GM18508 (cell line): Measurements from ENCODE around the gene CALML4.
"Not testable (repeated sequence)": the region's sequence is repeated elsewhere in the genome, so short reads cannot be mapped to it uniquely, and the experiment has no call there.

Source experiments
- ATAC-seq: cut with Tn5 transposase; IDR thresholded peaks from one replicate; pipeline ENCODE4 v1.9.1; 2021; ENCODE audit warnings: moderate number of reproducible peaks; ENCODE audit not compliant: insufficient read depth, unreplicated experiment

CALML4 gene

DNA sequence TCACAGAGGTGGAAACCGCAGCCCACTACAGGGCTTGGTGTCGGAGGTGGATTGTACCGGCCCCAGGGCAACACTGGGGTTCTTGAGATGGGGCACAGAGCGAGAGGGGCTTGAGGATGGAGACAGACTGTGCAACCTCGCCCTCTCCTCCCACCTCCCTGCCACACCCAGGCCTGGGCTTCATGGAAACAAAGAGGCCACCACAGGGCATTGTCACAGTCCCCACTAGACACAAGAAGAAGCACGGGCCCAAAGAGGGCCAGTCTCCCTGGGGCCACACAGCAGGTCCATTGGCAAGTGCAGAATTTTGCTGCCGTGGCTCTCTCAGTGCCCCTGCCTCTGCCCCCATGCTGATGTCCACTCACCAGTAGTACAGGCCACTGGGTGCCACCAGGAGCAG lies 4.1 kb upstream of the CALML4 start:
- no peak for ATAC-seq

DNA sequence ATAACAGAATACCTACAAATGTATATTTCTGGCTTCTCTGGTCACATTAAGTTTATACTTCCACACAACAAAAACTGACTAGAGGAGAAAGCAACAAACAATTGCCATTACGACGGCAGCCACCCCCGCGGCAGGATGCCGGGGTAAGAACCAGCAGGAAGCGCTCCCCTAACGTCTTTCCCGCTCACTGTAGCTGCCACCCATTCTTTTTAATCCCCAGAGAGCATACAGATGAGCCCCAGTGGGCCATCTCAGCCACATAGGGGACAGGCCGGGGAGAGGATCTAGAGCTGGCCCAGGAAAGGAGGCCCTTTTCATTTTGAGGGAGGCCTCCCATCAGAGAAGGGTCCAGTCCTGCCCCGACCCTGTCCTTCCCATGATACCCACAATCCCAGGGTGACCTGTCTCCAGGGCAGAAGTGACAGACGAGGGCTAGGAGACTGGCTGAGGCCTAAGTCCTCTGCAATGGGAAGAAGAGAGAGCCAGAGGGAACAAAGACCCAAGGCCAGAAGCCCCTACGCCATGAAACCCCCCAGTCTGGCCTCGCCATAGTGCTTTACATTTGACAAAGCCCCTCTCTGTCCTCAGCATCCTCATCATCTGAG lies 3.6 kb upstream of the CALML4 start:
- no peak for ATAC-seq

DNA sequence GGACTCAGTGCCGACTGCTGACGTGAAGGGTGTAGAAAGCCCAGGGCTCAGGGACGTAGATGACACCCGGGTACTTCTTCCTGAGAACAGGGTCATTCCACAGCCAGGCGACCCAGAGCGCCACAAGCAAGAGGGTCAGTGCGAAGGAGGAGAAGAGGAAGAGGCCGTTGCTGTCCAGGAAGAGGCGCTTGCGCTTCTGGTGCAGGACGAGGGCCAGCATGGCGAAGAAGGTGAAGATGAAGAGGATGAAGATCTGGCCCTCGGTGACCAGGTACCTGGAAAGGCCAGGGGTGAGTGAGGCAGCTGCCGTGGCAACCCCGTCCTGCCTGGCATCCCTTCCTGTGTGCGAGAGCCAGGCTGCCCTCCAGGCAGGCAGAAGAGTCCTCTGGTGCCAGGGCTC lies 3.0 kb upstream of the CALML4 start:
- ATAC-seq: no peak

- ATAC-seq: no peak
Measured at GRCh38 chr15:68207176-68207935, 2.2 kb upstream of the CALML4 start.

DNA sequence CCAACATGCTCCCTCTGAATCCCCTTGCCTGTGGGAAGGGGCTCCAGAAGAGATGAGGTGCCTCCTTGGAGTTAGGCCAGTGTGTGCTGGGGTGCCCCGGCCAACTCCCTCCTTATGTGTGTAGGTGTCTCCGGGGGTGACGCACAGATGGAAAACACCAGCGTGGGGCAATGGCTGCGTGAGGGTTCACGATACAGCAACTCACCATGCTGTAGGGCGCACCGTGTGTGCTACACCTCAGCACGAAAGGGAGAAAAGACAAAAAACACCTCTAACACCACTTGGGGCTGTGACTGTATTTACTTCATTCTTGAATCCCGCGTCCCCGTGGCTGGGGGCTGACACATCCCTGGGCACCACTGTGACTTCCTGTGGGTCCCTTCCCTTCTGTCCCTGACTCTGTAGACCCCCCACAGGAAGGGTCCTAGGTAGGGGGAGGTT lies 1.6 kb upstream of the CALML4 start:
- no peak for ATAC-seq

DNA sequence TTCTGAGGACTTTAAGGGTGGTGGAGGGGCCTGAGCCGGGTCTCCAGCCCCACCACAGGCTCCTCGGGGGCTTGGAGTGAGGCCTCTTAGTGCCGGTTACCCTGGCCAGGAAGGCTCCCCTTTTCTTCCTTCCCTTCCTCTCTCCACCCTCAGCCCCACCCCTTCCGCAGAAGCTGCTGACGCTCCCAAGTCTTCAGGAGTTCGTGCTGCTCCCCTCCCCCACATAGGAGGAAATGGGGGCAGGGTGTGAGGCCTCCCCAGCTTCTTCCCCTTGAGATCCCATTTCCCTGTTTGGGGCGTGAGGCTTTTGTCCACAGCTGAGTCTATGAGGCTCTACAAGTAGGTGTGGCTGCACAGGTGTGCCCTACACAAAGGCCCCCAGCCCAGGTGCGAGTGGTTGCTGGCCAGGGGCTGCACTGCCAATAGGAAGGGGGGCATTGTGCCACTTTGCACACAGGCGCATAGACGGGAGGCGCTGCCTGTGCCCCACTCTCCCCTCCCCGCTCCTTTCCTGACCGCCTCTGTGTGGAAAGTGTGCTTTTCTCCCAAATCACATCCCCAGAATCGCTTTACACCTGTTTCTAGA lies 915 bp upstream of the CALML4 start:
- ATAC-seq: no peak

DNA sequence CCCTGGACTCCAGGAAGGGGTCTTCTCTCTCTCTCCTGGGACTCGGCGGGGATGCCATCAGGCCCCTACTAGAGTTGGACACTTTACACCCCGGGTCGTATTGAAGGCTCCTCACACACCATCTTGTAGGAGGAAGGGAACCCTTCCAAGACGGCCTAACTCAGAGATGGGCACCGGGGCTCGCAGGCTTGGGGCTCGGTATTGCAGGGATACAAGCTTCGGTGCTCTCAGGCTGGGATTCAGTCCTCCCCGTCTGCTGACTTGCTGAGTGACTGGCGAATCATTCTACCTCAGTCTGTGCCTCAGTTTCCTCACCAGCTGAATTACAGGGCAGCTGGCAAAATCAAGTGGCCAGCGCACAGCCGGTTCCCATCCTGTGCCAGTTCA lies 419 bp upstream of the CALML4 start:
- no peak for ATAC-seq

- ATAC-seq: no peak
Measured at GRCh38 chr15:68204361-68204760, 771 bp downstream of the CALML4 start.

- ATAC-seq: no peak
Measured at GRCh38 chr15:68203956-68204355, 1.2 kb downstream of the CALML4 start.

DNA sequence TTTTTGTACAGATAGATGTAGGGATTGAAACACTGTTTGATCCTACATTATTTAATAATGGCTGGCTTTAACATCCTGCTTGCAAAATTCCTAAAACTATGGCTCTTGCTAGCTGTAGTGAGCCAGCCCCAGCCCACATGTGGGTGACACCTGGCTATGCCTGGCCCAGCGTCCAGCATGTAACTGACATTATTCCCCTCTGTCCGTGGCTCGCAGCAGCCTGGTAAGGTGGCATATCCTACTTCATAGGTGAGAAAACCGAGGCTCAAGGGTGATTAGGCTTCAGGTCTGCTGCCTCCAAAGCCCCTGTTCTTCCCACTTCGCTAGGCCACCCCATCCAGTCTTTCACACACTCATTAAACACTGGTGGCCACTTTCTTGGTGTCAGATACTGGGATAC lies 1.6 kb downstream of the CALML4 start:
- ATAC-seq: no peak

GRCh38 chr15:68202994-68203393 lies 2.1 kb downstream of the CALML4 start:
- ATAC-seq: not testable (repeated sequence)

DNA sequence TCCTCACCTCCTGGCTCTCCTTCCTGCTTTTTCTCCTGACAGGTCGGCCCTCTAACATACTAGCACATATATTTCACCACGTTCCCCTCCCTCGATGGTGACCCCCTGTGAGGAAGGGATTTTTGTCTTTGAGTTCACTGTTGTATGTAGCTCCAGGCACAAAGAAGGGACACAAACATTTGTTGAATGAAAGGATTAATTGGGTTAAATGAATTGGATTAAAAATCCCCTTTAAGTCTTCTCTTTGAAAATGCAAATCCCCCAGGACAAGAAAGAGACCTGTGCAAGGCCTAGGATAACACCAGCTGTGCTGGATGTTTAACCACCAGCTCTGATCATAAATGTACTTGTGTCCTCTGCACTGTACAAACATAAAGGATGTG lies 3.3 kb downstream of the CALML4 start:
- no peak for ATAC-seq

DNA sequence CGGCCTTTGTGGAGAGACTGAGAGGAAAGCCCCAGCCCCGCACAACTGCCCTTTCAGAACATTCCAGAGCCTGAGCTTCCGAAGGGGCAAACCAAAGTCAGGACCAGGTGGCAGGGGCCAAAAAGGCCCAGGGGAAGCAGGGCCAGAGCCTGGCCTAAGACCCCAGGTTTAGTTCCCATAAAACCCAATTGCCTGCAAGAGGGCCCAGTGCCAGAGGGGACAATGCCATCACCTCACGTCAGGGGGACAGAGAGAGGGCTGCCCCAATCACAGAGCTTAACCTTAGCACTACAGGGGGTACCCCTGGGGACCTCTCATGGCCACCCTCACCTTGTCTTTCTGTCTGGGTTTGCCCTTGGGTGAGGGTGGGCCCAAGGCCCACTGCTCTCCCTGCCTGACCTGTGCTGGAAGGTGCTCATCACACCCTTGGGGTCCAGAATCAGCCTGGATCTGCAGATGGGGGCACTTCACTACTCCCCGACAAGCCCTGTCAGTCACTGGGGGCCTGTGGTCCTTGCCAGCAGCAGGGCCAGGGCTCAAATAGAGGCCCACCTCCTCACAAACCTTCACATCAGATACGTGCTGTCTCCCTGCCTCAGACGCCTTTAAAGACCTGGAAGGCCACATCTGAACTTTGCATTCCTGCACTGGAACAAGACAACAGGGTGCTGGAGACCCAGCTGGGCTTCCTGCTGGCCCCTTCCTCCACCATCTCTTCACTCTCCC lies 3.8 kb downstream of the CALML4 start:
- ATAC-seq: no peak

- no peak for ATAC-seq
Measured at GRCh38 chr15:68200016-68200861, 4.9 kb downstream of the CALML4 start.

DNA sequence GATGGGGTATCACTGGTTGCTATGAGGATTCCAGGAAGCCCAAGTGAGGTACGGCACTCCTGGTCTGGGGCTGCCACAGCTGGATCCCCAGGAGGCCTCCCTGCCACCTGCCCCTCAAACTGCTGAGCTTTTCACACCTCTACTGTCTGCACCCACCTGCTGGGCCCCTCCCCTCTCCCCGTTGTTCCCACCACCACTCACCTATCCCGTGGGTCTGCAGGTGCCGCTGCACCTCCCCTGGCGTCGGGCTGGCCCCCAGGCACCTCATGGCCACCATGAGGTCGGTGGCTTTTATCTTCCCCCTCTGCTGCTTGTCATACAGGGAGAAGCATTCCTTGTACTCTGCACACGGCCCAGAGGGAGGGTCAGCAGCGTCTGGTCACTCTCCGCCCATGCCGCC lies 5.8 kb downstream of the CALML4 start:
- no peak for ATAC-seq

DNA sequence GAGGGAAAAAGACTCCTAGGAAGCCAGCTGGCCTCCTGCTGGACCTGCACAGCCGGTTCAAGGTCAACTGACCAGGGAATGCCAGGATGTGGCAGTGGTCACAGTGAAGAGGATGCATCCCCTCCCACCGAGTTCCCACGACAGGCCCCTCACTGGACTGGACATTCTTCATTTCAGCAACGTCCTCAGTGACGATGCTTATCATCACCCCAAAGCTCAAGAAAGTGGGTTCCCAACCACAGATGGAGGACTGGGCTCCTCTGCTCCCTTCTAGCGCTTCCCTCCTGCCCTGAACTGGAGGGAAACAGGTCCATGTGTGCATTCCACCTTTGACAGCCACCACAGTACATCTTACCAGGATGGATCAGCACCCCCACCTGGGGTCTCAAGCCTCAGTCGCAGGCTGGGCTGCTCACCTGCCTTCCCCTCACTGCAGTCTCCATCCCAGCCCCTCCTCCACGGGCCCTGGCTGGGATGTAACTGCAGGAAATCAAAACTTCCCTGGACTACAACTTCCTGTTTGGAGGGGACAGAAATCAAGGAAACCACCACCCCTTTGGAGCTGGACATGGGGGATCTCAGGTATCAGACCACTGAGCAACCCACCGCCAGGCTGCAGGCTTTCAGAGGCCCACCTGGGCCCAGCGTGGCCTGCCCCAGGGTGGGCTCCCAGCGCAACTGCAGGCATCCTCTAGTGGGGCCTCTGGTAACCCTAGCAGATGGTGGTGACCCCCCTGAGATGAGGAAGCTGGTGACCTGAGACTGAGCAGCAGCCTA lies 7.3 kb downstream of the CALML4 start:
- no peak for ATAC-seq

DNA sequence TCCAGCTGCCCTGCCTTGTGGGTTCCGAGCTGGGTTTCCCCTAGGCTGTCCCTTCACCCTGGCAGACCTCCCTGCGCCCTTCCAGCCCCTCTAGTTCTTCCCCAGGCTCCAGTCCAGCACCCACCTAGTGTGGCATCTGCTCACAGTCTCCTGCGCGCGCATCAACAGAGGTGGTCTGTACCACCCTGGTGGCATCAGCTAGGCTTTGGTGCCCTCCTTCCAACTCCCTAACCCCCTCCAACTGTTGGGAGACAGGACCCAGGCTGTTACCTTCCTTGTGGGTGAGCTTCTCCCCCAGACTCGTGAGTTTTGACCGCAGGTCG lies 8.0 kb downstream of the CALML4 start:
- ATAC-seq: no peak

- ATAC-seq: no peak
Measured at GRCh38 chr15:68196445-68197169, 8.5 kb downstream of the CALML4 start.
